HG03108 (cell line): ENCODE results near the gene TRAF1.

Experiments
- ATAC-seq: cut with Tn5 transposase; IDR thresholded peaks from one replicate; pipeline ENCODE4 v1.9.1; 2021; ENCODE audit warnings: moderate library complexity; ENCODE audit not compliant: unreplicated experiment

Gene TRAF1

GRCh38 chr9:120853198-120853597 lies 73.4 kb downstream of the TRAF1 start:
- ATAC-seq = no peak
